Muscle of leg (tissue), 11 donors: ENCODE data around the gene FDX2. TPM values are rescaled to one million over a fixed set of nuclear protein-coding genes. Genes with fewer than 3 reads are reported as not detected.
"Not testable (repeated sequence)": the region's sequence is repeated elsewhere in the genome, so short reads cannot be mapped to it uniquely, and the experiment has no call there.

ENCODE experiments used
- DNase-seq: peaks from one replicate; pipeline ENCODE4 v3.0.0; 2013
- H3K27ac ChIP-seq: one replicate; pipeline ENCODE4 v1.5.1; 2013; ENCODE audit warnings: mild to moderate bottlenecking, low read length, control low read depth
- H3K27me3 ChIP-seq: one replicate; pipeline ENCODE4 v1.6.1; 2013; ENCODE audit warnings: low read length; ENCODE audit not compliant: control insufficient read depth, insufficient read depth
- H3K36me3 ChIP-seq: one replicate; pipeline ENCODE4 v1.6.1; 2013; ENCODE audit warnings: low read length; ENCODE audit not compliant: control insufficient read depth, insufficient read depth
- H3K4me1 ChIP-seq: one replicate; pipeline ENCODE4 v1.6.1; 2013; ENCODE audit warnings: low read length; ENCODE audit not compliant: control insufficient read depth, insufficient read depth
- H3K4me3 ChIP-seq: one replicate; pipeline ENCODE4 v1.5.1; 2013; ENCODE audit warnings: low read length, control low read depth
- H3K9me3 ChIP-seq: replicated peaks from 2 replicates; pipeline ENCODE4 v1.6.1; 2013; ENCODE audit warnings: low read depth, low read length; ENCODE audit not compliant: control insufficient read depth
- WGBS: methylation state at CpG from one replicate; pipeline ENCODE4 v1.1.5; 2013; ENCODE audit warnings: missing lambda C conversion rate; ENCODE audit not compliant: insufficient coverage; 5-methylcytosine and 5-hydroxymethylcytosine counted together
- polyA plus RNA-seq, 8 donors: library from polyadenylated mRNA; unstranded; fragments of 120-200 nt; gene quantifications; one replicate each; pipeline versions ENCODE4 v1.2.1 to v1.2.3, GENCODE V29; 2013; ENCODE audit warnings: inconsistent platforms in 1 of 8, low replicate concordance in 1 of 8; ENCODE audit not compliant: insufficient read length in 8 of 8, insufficient read depth in 1 of 8
- total RNA-seq: library from RNA; stranded (reverse); fragments of 120-200 nt; gene quantifications from one replicate; pipeline ENCODE4 v1.2.4, GENCODE V29; 2013

FDX2 gene
- total and polyA plus RNA-seq, 9 donors, result 16.9 to 21.6 (median 19.1) TPM

DNA sequence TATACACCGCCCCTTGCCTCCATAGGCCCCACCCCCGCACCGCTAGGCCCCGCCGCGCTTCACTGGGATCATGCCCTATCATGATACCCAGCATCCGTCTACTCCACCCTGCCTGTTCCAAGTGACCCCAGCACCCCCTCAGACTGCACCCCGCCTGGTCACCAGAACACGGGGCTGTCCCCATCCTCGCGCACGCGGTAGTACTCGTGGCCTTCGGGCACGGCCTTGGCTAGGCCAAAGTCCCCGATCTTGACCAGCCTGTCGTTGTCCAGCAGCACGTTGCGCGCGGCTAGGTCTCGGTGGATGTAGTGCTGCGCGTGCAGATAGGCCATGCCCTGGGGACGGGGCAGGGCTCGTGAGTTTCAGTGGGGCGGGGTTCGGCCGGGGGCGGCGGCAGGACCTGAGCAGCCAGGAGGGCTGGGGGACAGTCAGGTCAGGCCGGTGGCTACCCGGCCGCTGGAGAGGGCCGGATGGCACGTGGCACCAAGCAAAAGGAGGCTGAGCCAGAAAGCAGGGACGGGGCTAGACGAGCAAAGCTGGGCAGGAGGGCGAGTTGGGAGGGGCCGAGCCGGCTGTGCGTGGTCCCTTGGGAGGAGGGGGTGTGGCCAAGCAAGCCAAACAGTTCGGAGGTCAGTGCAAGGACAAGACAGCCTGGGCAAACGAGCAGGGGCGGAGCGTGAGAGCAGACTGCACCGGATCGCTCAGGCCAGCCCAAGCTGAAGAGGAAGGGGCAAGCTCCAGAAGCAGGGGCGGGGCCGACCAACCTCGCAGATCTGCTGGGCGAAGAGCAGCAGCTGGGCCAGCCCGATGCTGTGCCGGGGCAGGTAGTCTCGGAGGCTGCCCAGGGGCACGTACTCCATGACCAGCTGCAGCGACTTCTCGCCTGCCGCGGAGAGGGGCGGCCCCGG, 37.2 kb upstream of the FDX2 start:
- Histone ChIP-seq H3K4me3 (no peak overlapping the region), H3K36me3 (peaks cover 61% of the 10 kb centered on the region), H3K27me3 (no peaks in the 10 kb centered on the region), H3K27ac (peak overlapping the region; percentile 35), H3K4me1 (peaks cover 9% of the 10 kb centered on the region), H3K9me3 (no peaks in the 10 kb centered on the region)
- 47% methylated on average over 62 of the region's 63 CpGs for WGBS
- DNase-seq, result peak; percentile 74

DNA sequence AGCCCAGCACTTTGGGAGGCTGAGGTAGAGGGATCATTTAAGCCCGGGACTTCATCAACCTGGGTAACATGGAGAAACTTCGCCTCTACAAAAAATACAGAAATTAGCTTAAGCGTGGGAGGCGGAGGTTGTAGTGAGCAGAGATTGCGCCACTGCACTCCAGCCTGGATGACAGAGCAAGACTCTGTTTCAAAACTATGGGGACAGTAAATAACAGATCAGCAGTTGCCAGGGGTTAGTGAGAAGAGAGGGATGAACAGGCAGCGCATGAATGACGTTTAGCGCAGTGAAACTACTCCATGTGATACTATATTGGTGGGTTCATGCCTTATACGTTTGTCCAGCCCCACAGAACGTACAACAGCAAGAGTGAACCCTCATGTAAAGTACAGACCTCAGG, 30.7 kb upstream of the FDX2 start:
- Histone ChIP-seq H3K9me3 (no peaks in the 10 kb centered on the region), H3K27ac (no peak overlapping the region), H3K4me3 (no peak overlapping the region), H3K4me1 (no peaks in the 10 kb centered on the region), H3K36me3 (peaks cover 15% of the 10 kb centered on the region), H3K27me3 (no peaks in the 10 kb centered on the region)
- 100% methylated on average over 2 of the region's 10 CpGs for WGBS
- peak; percentile 25 for DNase-seq

DNA sequence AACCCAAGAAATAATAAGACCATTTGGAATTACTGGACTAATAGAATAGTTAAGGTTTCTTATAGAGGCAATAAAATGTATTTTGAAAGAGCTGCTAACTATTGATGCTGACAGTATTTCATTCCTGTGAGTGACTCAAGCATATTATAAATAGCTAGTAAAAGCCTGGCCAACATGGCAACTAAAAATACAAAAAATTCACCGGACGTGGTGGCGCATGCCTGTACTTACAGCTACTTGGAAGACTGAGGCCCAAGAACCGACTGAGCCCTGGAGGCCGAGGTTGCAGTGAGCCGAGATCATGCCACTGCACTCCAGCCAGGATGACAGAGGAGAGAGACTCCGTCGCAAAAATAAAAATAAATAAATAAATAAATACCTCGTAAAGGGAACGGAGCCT, 29.0 kb upstream of the FDX2 start:
- no peak for DNase-seq
- Histone ChIP-seq H3K4me1 (peaks cover under 1% of the 10 kb centered on the region), H3K36me3 (peaks cover 3% of the 10 kb centered on the region), H3K9me3 (no peaks in the 10 kb centered on the region), H3K27ac (no peak overlapping the region), H3K27me3 (no peaks in the 10 kb centered on the region), H3K4me3 (no peak overlapping the region)
- WGBS, result 100% methylated on average over 2 of the region's 10 CpGs

DNA sequence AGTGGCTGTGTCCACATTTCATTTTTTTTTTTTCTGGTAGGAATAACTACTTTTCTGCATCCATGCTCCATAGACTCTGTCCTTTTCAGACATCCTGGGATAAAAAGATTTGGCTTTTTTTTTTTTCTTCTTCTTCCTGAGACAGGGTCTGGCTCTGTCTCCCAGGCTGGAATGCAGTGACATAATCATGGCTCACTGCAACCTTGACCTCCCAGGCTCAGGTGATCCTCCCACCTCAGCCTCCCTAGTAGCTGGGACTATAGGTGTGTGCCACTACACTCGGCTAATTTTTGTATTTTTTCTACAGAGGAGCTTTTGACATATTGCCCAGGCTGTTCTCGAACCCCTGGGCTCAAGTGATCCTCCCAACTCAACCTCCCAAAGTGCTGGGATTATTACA, 27.7 kb upstream of the FDX2 start:
- Histone ChIP-seq H3K4me3 (no peak overlapping the region), H3K9me3 (no peaks in the 10 kb centered on the region), H3K27ac (no peak overlapping the region), H3K27me3 (no peaks in the 10 kb centered on the region), H3K36me3 (no peaks in the 10 kb centered on the region), H3K4me1 (peaks cover 3% of the 10 kb centered on the region)
- no CpG with 5 or more reads among the region's 2 CpGs for WGBS
- DNase-seq, result no peak

DNA sequence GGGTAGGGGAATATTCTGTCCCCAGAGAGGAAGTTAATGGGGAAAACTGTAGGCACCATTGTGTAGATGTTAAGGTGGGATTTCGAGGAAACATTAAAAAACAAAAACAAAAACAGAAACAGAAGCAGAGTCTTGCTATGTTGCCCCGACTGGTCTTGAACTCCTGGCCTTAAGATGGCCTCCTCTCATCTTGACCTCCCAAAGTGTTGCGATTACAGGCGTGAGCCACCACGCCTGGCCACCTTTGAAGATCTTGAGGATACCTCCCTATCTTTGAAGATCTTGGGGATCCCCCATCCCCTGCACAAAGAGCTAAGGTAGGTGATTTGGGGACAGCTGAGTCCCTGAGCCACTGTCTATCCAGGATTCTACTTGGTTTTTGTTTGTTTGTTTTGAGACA, 24.2 kb upstream of the FDX2 start:
- no peaks in the 10 kb centered on the region for H3K27me3 ChIP-seq
- peaks cover 8% of the 10 kb centered on the region for H3K4me1 ChIP-seq
- DNase-seq, result no peak
- H3K36me3 ChIP-seq, result no peaks in the 10 kb centered on the region
- no peaks in the 10 kb centered on the region for H3K9me3 ChIP-seq
- H3K4me3 ChIP-seq, result no peak overlapping the region
- no CpG with 5 or more reads among the region's 5 CpGs for WGBS
- H3K27ac ChIP-seq, result no peak overlapping the region

DNA sequence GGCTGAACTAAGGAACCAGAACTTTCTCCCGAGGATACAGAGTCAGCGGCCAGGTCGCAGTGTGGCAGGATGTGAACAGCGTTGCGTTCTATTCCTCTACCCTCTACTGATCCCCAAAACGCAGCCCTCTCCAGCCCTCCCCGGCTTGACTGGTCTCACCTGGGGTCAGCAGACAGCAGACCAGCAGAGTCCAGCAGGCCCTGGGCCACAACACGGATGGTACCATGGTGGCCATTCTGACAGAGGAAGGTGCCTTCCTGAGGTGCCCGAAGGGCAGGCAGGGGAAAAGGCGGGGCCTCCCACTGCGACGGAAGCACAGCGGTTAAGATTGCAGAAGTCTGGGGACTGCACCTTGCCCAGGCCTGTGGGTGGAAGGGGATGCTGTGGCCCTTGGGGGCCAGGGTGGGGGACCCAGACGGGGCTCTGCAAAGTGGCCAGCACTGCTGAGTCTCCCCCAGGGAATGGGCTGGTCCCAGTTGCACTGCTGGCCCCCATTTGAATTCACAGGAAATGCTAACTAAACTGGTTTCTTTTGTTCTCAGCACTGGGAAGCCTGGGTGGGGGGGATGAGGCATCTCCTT, 23.7 kb upstream of the FDX2 start, which contains the start of gene ICAM3:
TSS of gene ICAM3 (minus strand) at position 245 of the 581 bp plus-strand sequence. CDS start at position 235, 10 bp downstream.
- H3K27ac ChIP-seq, result no peak within 1 kb of the TSS
- no peak for DNase-seq
- H3K4me1 ChIP-seq, result peaks cover 12% of the 10 kb centered on the region
- 53% methylated on average over 14 of the region's 14 CpGs for WGBS
- H3K4me3 ChIP-seq, result no peak within 1 kb of the TSS
- no peaks in the 10 kb centered on the region for H3K36me3 ChIP-seq
- H3K9me3 ChIP-seq, result no peaks in the 10 kb centered on the region
- H3K27me3 ChIP-seq, result no peaks in the 10 kb centered on the region

DNA sequence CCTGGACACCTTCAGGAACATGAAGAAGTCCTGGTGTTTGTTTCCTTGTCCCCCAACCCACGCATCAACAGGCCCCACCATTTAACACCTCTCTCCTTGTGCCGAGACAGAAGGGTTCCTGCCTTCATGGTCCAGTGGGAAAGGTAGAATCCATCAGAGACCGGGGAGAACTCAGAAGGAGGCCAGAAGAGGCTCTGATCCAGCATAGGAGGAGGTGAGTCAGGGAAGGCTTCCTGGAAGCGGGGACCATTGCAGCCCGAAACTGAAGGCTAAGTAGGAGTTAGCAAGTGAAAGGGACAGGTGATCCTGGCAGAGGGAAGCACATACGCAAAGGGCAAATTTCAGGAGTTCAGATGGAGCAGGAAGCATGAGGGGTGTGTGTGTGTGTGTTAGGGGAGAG, 23.1 kb upstream of the FDX2 start:
- H3K27me3 ChIP-seq, result no peaks in the 10 kb centered on the region
- WGBS, result 90% methylated on average over 4 of the region's 6 CpGs
- no peak overlapping the region for H3K27ac ChIP-seq
- DNase-seq, result no peak
- H3K4me3 ChIP-seq, result no peak overlapping the region
- no peaks in the 10 kb centered on the region for H3K9me3 ChIP-seq
- H3K36me3 ChIP-seq, result no peaks in the 10 kb centered on the region
- H3K4me1 ChIP-seq, result peaks cover 17% of the 10 kb centered on the region

DNA sequence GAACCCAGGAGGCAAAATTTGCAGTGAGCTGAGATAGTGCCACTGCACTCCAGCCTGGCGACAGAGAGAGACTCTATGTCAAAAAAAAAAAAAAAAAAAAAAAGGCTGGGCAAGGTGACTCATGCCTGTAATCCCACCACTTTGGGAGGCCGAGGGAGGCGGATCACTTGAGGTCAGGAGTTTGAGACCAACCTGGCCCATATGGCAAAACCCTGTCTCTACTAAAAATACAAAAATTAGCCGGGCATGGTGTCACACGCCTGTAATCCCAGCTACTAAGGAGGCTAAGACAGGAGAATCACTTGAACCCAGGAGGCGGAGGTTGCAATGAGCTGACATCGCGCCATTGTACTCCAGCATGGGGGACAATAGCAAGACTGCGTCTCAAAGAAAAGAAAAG, 20.9 kb upstream of the FDX2 start:
- H3K9me3 ChIP-seq, H3K27ac ChIP-seq, H3K4me3 ChIP-seq, H3K36me3 ChIP-seq, H3K27me3 ChIP-seq, DNase-seq: not testable (repeated sequence)
- 95% methylated on average over 8 of the region's 9 CpGs for WGBS
- H3K4me1 ChIP-seq, result peaks cover 28% of the 10 kb centered on the region

DNA sequence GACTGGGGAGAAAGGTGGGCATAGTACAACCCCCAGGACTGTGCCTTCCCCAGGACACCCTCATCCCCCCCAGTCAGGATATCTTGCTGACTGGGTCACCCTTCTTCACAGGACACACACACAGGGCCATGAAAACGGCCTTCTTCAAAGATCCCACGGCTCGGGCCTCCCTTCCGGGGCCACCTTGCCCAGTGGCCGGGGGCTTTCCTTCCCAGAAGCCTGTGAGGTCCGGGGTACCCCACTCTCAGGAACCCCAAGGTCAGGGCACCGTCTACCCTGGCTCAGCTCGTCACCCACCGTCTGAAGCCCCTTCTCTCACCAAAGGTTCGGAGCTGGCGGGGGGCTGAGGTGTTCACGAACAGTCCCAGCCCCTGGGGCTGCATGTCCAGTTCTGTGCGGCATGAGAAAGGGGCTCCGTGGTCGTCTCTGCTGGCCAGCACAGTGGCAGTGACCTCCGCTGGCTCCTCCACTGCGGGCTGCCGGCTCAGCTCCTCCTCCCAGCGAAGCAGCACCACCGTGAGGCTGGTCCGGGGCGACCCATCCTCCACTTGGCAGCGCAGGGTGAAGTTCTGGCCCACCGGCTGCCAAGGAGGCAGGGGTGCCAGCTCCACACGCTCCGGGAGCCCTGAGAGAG, 19.7 kb upstream of the FDX2 start:
- no peaks in the 10 kb centered on the region for H3K9me3 ChIP-seq
- H3K27me3 ChIP-seq, result no peaks in the 10 kb centered on the region
- peaks cover 28% of the 10 kb centered on the region for H3K4me1 ChIP-seq
- H3K4me3 ChIP-seq, result no peak overlapping the region
- 58% methylated on average over 15 of the region's 26 CpGs for WGBS
- no peak for DNase-seq
- no peak overlapping the region for H3K27ac ChIP-seq
- H3K36me3 ChIP-seq, result peaks cover 1% of the 10 kb centered on the region
